ENCODE measurements around the gene ALG8.
A peak's percentile ranks its signal among the peaks of the same experiment; 100 is the strongest.
"Not testable (repeated sequence)": the region's sequence is repeated elsewhere in the genome, so short reads cannot be mapped to it uniquely, and the experiment has no call there.

The ALG8 gene

GRCh38 chr11:78100676-78101472 lies 38.6 kb downstream of the ALG8 start:
- DNase-seq (ENCODE audit: low read depth in 2 of 2), result no peak

GRCh38 chr11:78100261-78100660 lies 39.2 kb downstream of the ALG8 start:
- DNase-seq (ENCODE audit: low read depth in 2 of 2), result no peak

GRCh38 chr11:78099666-78100065 lies 39.8 kb downstream of the ALG8 start:
- DNase-seq (ENCODE audit: low read depth in 2 of 2), result no peak

- no peak for DNase-seq (ENCODE audit: low read depth in 2 of 2)
These were observed 41.6 kb downstream of the ALG8 start for GRCh38 chr11:78097666-78098385.

- no peak for DNase-seq (ENCODE audit: low read depth in 2 of 2)
These were observed 45.2 kb downstream of the ALG8 start for GRCh38 chr11:78094250-78094649.

- DNase-seq (ENCODE audit: low read depth in 2 of 2), result not testable (repeated sequence)
These were observed 52.8 kb downstream of the ALG8 start for GRCh38 chr11:78086521-78087074.

- DNase-seq (ENCODE audit: low read depth in 2 of 2), result no peak
These were observed 53.5 kb downstream of the ALG8 start for GRCh38 chr11:78085972-78086371.

GRCh38 chr11:78084506-78084905 lies 54.9 kb downstream of the ALG8 start:
- DNase-seq (ENCODE audit: low read depth in 2 of 2), result not testable (repeated sequence)

- DNase-seq (ENCODE audit: low read depth in 2 of 2), result no peak
These were observed 56.4 kb downstream of the ALG8 start for GRCh38 chr11:78083021-78083420.

- DNase-seq (ENCODE audit: low read depth in 2 of 2), result no peak
These were observed 57.3 kb downstream of the ALG8 start for GRCh38 chr11:78082146-78082545.

GRCh38 chr11:78081583-78081982 lies 57.8 kb downstream of the ALG8 start:
- no peak for DNase-seq (ENCODE audit: low read depth in 2 of 2)

- no peak for DNase-seq (ENCODE audit: low read depth in 2 of 2)
These were observed 58.5 kb downstream of the ALG8 start for GRCh38 chr11:78080818-78081495.

- no peak for DNase-seq (ENCODE audit: low read depth in 2 of 2)
These were observed 59.2 kb downstream of the ALG8 start for GRCh38 chr11:78080084-78080817.

GRCh38 chr11:78079232-78080083 lies 60.0 kb downstream of the ALG8 start, which contains the start of gene NDUFC2:
Gene NDUFC2 (minus strand): TSS chr11:78079862. CDS start chr11:78079744, 118 bp downstream.
- peak; percentile 27 to 29 for DNase-seq (ENCODE audit: low read depth in 2 of 2)

- DNase-seq (ENCODE audit: low read depth in 2 of 2), result no peak
These were observed 60.9 kb downstream of the ALG8 start for GRCh38 chr11:78078218-78079167.

- not testable (repeated sequence) for DNase-seq (ENCODE audit: low read depth in 2 of 2)
These were observed 61.8 kb downstream of the ALG8 start for GRCh38 chr11:78077592-78077991.

GRCh38 chr11:78076733-78077403 lies 62.6 kb downstream of the ALG8 start:
- DNase-seq (ENCODE audit: low read depth in 2 of 2), result no peak

GRCh38 chr11:78074756-78075155 lies 64.7 kb downstream of the ALG8 start:
- DNase-seq (ENCODE audit: low read depth in 2 of 2), result no peak

GRCh38 chr11:78072455-78072854 lies 67.0 kb downstream of the ALG8 start:
- no peak for DNase-seq (ENCODE audit: low read depth in 2 of 2)

Measured in stimulated activated CD8-positive, alpha-beta memory T cell treated with anti-CD3 and anti-CD28 coated beads, Interleukin-15, amount 100 ng/mL, for 4 hours (primary cell).